RWPE1 (cell line): ENCODE measurements around the gene CAPS2.

Experiments used
- CTCF ChIA-PET: fragments of 350-600 bp; sonication (Branson Sonifier 250); formaldehyde crosslinking; extraction: SDS; loops from one replicate; lab custom pipeline; 2021; lab: Yijun Ruan, JAX
- POLR2A ChIA-PET: fragments of 400-600 bp; formaldehyde crosslinking; extraction: SDS; loops from one replicate; lab custom pipeline; 2020; ENCODE audit warnings: antibody characterized with exemption; ENCODE audit not compliant: low non-redundant PET; lab: Yijun Ruan, JAX
- DNase-seq: peaks from one replicate; pipeline ENCODE4 v3.0.0; 2012; ENCODE audit warnings: low spot score
- H3K27ac ChIP-seq: fragments of 450-650 bp; 2 replicates; pipeline ENCODE4 v1.5.1; 2017
- TF ChIP-seq, protein P1 (sequence below): fragments of 450-650 bp; conservative IDR thresholded peaks from 2 replicates; pipeline ENCODE4 v1.5.1; 2017; ENCODE audit warnings: low read depth, mild to moderate bottlenecking

Gene CAPS2

DNA sequence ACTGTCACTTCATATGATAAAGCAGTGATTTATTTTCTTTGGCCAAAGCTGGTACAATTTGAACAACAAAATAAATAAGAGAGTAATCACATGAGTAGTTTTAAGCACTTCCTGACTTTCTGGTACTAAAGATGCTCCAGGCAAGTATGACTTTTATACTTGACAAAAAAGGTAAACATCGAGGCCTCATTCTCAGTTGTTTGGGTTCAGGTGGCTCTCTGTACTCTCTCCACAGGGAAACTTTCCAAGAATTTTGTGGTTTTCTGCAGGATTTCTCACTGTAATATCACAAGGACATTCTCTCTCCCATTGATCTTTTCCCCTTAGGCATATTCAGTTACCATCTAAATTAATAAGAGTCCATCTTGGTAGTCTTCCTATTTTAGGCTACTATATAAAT, 93.9 kb downstream of the CAPS2 start:
- peak; percentile 12 for DNase-seq
- ChIA-PET CTCF (interaction anchor here (0.6 kb wide), 1 partner anchor 159 kb away, joined by 4 read pairs; no protein-coding TSS in a partner anchor), POLR2A (no interaction called here)
- no peak overlapping the region for H3K27ac ChIP-seq
- TF ChIP-seq, protein P1, sequence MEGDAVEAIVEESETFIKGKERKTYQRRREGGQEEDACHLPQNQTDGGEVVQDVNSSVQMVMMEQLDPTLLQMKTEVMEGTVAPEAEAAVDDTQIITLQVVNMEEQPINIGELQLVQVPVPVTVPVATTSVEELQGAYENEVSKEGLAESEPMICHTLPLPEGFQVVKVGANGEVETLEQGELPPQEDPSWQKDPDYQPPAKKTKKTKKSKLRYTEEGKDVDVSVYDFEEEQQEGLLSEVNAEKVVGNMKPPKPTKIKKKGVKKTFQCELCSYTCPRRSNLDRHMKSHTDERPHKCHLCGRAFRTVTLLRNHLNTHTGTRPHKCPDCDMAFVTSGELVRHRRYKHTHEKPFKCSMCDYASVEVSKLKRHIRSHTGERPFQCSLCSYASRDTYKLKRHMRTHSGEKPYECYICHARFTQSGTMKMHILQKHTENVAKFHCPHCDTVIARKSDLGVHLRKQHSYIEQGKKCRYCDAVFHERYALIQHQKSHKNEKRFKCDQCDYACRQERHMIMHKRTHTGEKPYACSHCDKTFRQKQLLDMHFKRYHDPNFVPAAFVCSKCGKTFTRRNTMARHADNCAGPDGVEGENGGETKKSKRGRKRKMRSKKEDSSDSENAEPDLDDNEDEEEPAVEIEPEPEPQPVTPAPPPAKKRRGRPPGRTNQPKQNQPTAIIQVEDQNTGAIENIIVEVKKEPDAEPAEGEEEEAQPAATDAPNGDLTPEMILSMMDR = no peak

- no peak overlapping the region for H3K27ac ChIP-seq
- POLR2A ChIA-PET = no interaction called here
- DNase-seq = no peak
- TF ChIP-seq, protein P1 = no peak
- CTCF ChIA-PET = no interaction called here
Observed at GRCh38 chr12:75227132-75227531, 103.0 kb downstream of the CAPS2 start.
